Measurements from ENCODE around the gene CNOT3. TPM values are rescaled to one million over a fixed set of nuclear protein-coding genes. Genes with fewer than 3 reads are reported as not detected.

CNOT3 gene
- total and polyA plus RNA-seq, 2 of the 13 experiments (the other 11 are each of a cell fraction or from before 2014, with no cell fraction given) = 4.3 to 5.8 TPM

DNA sequence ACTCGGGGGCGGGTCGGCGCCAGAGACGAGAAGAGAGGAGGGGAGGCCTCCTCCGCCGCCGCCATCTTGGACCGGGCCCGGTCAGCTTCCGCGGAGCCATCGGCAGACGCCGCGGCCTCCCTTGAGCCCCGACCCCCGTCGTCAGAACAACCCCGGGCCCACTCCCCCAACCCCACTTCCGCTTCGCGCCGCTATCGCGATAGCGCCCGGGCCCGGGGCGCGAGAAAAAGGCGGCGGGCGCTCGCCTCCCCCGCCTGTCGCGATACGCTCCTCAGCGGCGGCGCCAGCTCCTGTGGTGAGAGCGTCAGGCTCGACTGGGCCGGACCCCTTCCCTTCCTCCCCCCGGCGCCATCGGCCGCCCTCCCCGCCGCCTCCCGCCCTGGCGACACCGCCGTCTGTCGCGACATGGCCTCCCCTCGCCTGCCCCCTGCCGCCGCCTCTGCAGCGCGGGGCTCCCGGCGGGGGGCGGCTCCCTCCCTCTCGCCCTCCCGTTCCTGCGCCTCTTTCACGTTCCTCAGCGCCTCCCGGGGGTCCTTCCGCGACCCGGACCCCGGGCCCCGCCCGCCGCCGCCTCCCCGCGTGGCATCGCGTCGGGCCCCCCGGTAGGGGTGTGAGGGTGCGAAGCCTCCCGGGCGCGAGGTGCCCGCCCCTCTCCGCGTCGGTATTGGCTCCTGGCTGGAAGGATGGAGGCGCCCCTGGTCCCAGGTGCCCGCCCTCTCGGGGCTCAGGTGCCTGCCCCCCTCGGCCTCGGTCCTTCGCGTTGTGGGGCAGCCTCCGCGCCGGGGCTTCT, at the start of gene CNOT3 (continued):
- 0 out of 2 replicates have a peak, but pooled peaks have one; percentile 20 for TF ChIP-seq HIVEP1 (CRISPR knock-in tag; IDR thresholded peaks at IDR 0.05)
- no peak for TF ChIP-seq NONO (IDR thresholded peaks at IDR 0.05)
- 0 out of 2 replicates have a peak, but pooled peaks have one; percentile 38 for TF ChIP-seq NONO (CRISPR knock-in tag; conservative IDR thresholded peaks at IDR 0.05)
- TF ChIP-seq BORCS8-MEF2B (CRISPR knock-in tag; IDR thresholded peaks at IDR 0.05) = peak; percentile 65
- TF ChIP-seq ZNF607 (CRISPR knock-in tag; IDR thresholded peaks at IDR 0.05; ENCODE audit: borderline replicate concordance) = peak; percentile 69; the same call in 1 of the 2 replicates
- TF ChIP-seq YEATS4 (CRISPR knock-in tag; IDR thresholded peaks at IDR 0.05; ENCODE audit: borderline replicate concordance) = peak; percentile 65
- TF ChIP-seq ZNF101 (CRISPR knock-in tag; IDR thresholded peaks at IDR 0.05; ENCODE audit: borderline replicate concordance, low read depth) = 0 out of 2 replicates have a peak, but pooled peaks have one; percentile 55
- no peak for TF ChIP-seq ZNF562 (CRISPR knock-in tag; IDR thresholded peaks at IDR 0.05; ENCODE audit: borderline replicate concordance)
- TF ChIP-seq THAP9 (CRISPR knock-in tag; IDR thresholded peaks at IDR 0.05; ENCODE audit: borderline replicate concordance) = peak; percentile 77; the same call in 1 of the 2 replicates
- peak; percentile 57; the same call in 1 of the 2 replicates for TF ChIP-seq TOPORS (CRISPR knock-in tag; IDR thresholded peaks at IDR 0.05)
- TF ChIP-seq CSRNP1 (CRISPR knock-in tag; IDR thresholded peaks at IDR 0.05) = 0 out of 2 replicates have a peak, but pooled peaks have one; percentile 61
- TF ChIP-seq HOXA3 (CRISPR knock-in tag; IDR thresholded peaks at IDR 0.05) = peak; percentile 64; the same call in 1 of the 2 replicates
- TF ChIP-seq ESRRA (CRISPR knock-in tag; IDR thresholded peaks at IDR 0.05; ENCODE audit: low read depth) = peak; percentile 47; the same call in 1 of the 2 replicates
- peak; percentile 69; the same call in 1 of the 2 replicates for TF ChIP-seq ARHGAP35 (CRISPR knock-in tag; IDR thresholded peaks at IDR 0.05; ENCODE audit: borderline replicate concordance)
- 0 out of 2 replicates have a peak, but pooled peaks have one; percentile 29 for TF ChIP-seq NAIF1 (CRISPR knock-in tag; IDR thresholded peaks at IDR 0.05; ENCODE audit: borderline replicate concordance)
- TF ChIP-seq CAMTA2 (CRISPR knock-in tag; IDR thresholded peaks at IDR 0.05; ENCODE audit: borderline replicate concordance) = no peak
- peak; percentile 22; the same call in 1 of the 2 replicates for TF ChIP-seq ZNF574 (CRISPR knock-in tag; IDR thresholded peaks at IDR 0.05)
- TF ChIP-seq ZNF546 (CRISPR knock-in tag; conservative IDR thresholded peaks at IDR 0.05) = 0 out of 2 replicates have a peak, but pooled peaks have one; percentile 57
- TF ChIP-seq ZNF547 (CRISPR knock-in tag; IDR thresholded peaks at IDR 0.05) = peak; percentile 65
- no peak for TF ChIP-seq JDP2 (CRISPR knock-in tag; IDR thresholded peaks at IDR 0.05; ENCODE audit: borderline replicate concordance)
- TF ChIP-seq ZNF776 (CRISPR knock-in tag; IDR thresholded peaks at IDR 0.05) = peak; percentile 74; the same call in 1 of the 2 replicates
- TF ChIP-seq PHF8 (CRISPR knock-in tag; IDR thresholded peaks at IDR 0.05) = peak; percentile 83

Data from HepG2 (cell line).